ENCODE measurements around the gene RNF157.

RNF157 gene

DNA sequence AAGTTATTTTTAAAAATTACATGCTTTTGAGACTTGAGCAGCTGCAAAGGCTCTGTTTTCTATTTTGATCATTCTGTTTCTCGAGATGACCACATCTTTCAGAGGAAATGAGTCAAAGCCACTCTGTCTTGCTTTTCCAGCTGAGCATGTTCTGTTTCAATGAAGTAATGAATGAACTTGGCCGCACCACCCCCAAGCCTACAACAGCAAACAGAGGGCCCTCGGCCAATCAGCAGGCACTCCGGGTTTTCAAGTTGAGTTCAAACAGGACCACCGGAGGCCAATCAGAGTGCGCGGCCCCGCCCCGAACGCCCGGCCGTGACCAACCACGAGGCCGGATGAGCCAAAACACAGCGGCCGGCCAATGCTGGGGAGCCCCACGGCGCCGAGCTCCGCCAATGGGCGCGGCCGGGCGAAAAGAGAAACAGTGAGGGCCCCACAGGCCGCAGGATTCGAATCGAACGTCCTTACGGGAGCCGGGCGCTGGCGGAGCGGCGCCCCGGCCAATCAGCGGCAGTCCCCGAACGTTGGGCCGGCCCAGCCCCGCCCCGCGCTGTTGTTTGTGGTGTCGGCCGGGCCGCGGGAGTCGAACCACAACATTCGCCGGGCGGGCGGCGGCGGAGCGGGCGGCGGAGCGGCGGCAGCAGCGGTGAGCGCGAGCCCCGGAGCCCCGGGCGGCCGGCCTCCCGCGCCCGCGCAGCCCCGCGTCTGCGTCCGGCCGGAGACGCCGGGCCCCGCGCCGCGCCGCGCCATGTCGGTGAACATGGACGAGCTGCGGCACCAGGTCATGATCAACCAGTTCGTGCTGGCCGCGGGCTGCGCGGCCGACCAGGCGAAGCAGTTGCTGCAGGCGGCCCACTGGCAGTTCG lies 24.7 kb upstream of the RNF157 start, which contains the start of gene UBALD2:
UBALD2 (plus strand) TSS at position 594 of the 869 bp plus-strand sequence; CDS start at position 752, 158 bp downstream.
- TF ChIP-seq, protein P1, sequence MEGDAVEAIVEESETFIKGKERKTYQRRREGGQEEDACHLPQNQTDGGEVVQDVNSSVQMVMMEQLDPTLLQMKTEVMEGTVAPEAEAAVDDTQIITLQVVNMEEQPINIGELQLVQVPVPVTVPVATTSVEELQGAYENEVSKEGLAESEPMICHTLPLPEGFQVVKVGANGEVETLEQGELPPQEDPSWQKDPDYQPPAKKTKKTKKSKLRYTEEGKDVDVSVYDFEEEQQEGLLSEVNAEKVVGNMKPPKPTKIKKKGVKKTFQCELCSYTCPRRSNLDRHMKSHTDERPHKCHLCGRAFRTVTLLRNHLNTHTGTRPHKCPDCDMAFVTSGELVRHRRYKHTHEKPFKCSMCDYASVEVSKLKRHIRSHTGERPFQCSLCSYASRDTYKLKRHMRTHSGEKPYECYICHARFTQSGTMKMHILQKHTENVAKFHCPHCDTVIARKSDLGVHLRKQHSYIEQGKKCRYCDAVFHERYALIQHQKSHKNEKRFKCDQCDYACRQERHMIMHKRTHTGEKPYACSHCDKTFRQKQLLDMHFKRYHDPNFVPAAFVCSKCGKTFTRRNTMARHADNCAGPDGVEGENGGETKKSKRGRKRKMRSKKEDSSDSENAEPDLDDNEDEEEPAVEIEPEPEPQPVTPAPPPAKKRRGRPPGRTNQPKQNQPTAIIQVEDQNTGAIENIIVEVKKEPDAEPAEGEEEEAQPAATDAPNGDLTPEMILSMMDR (IDR thresholded peaks at IDR 0.05; ENCODE audit: low read depth, low read length, missing control alignments): no peak
- H3K4me3 ChIP-seq (ENCODE audit: low read depth, low read length): peak within 1 kb of the TSS; percentile 83
- peak; percentile 99 for DNase-seq (ENCODE audit: low read depth)

DNA sequence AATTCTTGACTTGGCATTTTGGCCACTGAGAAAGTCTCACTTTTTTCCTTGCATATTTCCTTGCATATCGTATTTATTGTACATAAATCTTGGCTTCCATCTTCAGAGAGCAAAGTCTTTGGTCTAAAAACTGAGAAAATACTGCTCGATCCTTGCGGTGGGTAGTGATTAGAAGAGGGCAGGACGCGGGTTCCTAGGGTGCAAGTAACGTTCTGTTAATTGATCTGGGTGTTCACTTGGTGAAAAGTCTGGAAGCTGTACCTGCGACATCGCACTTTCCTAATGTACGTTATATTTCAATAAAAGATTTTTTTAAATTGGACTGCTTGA lies 24.1 kb upstream of the RNF157 start:
- no peak for DNase-seq (ENCODE audit: low read depth)
- TF ChIP-seq, protein P1 (IDR thresholded peaks at IDR 0.05; ENCODE audit: low read depth, low read length, missing control alignments): no peak
- H3K4me3 ChIP-seq (ENCODE audit: low read depth, low read length): peak overlapping the region; percentile 30; the same call in 1 of the 2 replicates

DNA sequence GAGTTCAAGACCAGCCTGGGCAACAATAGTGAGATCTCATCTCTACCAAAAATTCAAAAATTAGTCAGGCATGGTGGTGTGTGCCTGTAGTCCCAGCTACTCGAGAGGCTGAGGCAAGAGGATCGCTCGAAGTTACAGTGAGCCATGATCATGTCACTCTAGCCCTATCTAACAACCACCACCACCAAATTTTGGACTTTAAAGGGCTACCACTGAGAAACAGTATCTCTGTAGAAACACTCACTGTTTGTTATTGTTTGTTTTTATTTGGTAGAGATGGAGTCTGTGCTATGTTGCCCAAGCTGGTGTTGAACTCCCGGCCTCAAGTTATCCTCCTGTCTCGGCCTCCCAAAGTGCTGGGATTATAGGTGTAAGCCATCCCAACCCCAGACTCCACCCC lies 23.6 kb upstream of the RNF157 start:
- TF ChIP-seq, protein P1 (IDR thresholded peaks at IDR 0.05; ENCODE audit: low read depth, low read length, missing control alignments): no peak
- no peak for DNase-seq (ENCODE audit: low read depth)
- peak overlapping the region; percentile 30; the same call in 1 of the 2 replicates for H3K4me3 ChIP-seq (ENCODE audit: low read depth, low read length)

DNA sequence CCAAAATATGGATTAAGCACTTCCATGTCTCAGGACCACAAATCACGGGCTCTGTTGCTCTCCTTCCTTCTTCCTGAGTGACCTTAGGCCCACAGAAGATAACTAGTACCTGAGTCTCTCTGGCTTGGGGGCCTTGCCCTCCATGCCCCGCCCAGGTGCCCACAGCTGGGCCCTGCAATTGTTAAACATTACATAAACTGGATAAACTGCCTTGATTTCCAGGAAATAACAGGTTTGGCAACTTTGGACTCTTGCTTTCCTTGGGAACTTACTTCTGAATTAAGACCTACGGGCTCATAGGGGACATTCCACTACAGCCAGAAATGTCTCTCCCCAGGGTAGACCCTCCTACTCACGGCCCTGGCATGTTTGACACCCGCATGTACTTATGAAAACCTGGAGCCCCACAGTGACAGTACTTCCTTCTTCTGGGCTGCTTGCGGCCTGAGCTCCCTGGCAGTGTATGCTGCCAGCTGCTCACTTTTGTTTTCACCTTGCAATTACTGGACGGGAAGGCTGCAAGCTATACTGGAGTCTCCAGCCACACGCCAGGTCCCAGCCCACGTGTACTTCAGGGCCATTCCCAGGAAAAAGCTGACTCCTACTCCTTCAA lies 22.5 kb upstream of the RNF157 start:
- DNase-seq (ENCODE audit: low read depth): no peak
- peak overlapping the region; percentile 53 for H3K4me3 ChIP-seq (ENCODE audit: low read depth, low read length)
- TF ChIP-seq, protein P1 (IDR thresholded peaks at IDR 0.05; ENCODE audit: low read depth, low read length, missing control alignments): no peak

DNA sequence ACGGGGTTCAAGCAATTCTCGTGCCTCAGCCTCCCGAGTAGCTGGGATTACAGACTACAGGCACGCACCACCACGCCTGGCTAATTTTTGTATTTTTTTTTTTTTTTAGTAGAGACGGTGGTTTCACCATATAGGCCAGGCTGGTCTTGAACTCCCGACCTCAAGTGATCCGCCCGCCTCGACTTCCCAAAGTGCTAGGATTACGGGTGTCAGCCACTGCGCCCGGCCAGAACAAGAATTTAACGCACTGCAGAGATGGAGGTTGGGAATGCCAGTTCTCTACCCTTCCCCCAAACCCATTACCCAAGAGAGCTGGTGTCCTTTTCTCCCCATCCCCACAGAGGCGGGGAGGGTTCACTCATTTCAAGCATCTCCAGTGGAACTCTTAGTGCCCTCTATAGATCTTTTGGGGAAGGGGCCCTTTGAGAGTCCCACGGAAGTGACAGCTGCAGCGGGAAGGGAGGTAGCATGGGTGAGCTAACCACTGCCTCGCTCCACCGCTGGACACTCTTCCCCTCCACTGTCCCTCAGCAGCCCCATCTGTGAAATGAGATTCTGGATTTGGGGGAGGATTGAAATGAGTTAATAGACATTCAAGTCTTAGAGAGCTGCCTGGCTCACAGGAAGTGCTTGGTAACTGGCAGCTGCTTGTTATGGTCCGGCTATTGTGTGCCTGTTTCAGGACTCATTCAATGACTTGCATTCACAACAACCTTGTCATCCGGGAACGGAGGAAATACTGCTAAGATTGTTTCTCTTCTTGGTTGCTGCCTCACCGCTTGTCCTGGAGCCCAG lies 21.3 kb upstream of the RNF157 start:
- peak; percentile 76 for DNase-seq (ENCODE audit: low read depth)

DNA sequence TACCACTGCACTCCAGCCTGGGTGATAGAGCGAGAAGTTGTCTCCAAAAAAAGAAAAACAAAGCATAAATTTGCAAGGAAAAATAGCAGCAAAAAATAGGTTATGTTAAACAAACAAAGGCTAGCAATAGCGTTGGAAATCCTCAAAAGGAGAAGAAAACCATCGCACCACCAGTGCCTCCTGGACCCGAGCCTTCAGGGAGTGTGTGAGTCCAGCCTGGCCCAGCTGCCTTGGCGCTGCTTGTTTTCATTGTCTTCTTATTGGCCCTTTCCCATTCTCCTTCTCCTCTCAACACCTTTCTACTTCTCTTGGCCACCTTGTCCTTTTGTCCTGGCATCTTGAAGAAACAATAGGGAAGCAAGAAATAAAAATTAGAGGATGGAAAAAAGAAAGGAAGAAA lies 20.4 kb upstream of the RNF157 start:
- TF ChIP-seq, protein P1 (IDR thresholded peaks at IDR 0.05; ENCODE audit: low read depth, low read length, missing control alignments): no peak
- peak overlapping the region; percentile 53 for H3K4me3 ChIP-seq (ENCODE audit: low read depth, low read length)
- no peak for DNase-seq (ENCODE audit: low read depth)

More for the DNA sequence above, 21.3 kb upstream of the RNF157 start:
- H3K4me3 ChIP-seq (ENCODE audit: low read depth, low read length): peak overlapping the region; percentile 53
- TF ChIP-seq, protein P1 (IDR thresholded peaks at IDR 0.05; ENCODE audit: low read depth, low read length, missing control alignments): no peak

Data from GM12864 (cell line).